IMR-90 (cell line): Measurements from ENCODE around the gene COL20A1. TPM values are rescaled to one million over a fixed set of nuclear protein-coding genes. Genes with fewer than 3 reads are reported as not detected.

ENCODE experiments used
- ATAC-seq: fragments of 200-7000 bp; cut with Tn5 transposase; 2 replicates; pipeline ENCODE4 v1.9.1; 2020; ENCODE audit warnings: low read depth, mild to moderate bottlenecking, moderate library complexity
- BruUV-seq: library from RNA; stranded (reverse); fragments of 400-500 nt; replicated peaks from 2 replicates; lab custom pipeline; 2021; lab: Mats Ljungman, UMichigan
- CTCF ChIA-PET: fragments of 300-600 bp; formaldehyde crosslinking; extraction: SDS; loops from one replicate; lab custom pipeline; 2021; ENCODE audit warnings: antibody characterized with exemption; lab: Yijun Ruan, JAX
- POLR2A ChIA-PET: fragments of 300-600 bp; sonication (Branson Sonifier 250); formaldehyde crosslinking; loops from one replicate; lab custom pipeline; 2022; ENCODE audit warnings: antibody characterized with exemption; ENCODE audit not compliant: unreplicated experiment; lab: Charles Lee
- DNase-seq: peaks from one replicate; pipeline ENCODE4 v3.0.0; 2013
- H2AFZ ChIP-seq: replicated peaks from 2 replicates; pipeline ENCODE3; 2013; ENCODE audit warnings: low read length, mild to moderate bottlenecking; ENCODE audit not compliant: poor library complexity
- H2AK5ac ChIP-seq: 2 replicates; pipeline ENCODE4 v1.6.1; 2013; ENCODE audit warnings: low read depth, low read length, inconsistent platforms
- H2AK9ac ChIP-seq: replicated peaks from 2 replicates; pipeline ENCODE3; 2013; ENCODE audit warnings: mild to moderate bottlenecking, low read depth, low read length, moderate library complexity; ENCODE audit not compliant: poor library complexity
- H2BK120ac ChIP-seq: 2 replicates; pipeline ENCODE4 v1.6.1; 2013; ENCODE audit warnings: low read depth, low read length, inconsistent platforms
- H2BK15ac ChIP-seq: 3 replicates; pipeline ENCODE4 v1.6.1; 2013; ENCODE audit warnings: low read depth, low read length, inconsistent platforms
- H2BK20ac ChIP-seq: 2 replicates; pipeline ENCODE4 v1.6.1; 2013; ENCODE audit warnings: low read depth, mild to moderate bottlenecking, inconsistent platforms, low read length, moderate library complexity
- H2BK5ac ChIP-seq: 2 replicates; pipeline ENCODE4 v1.6.1; 2013; ENCODE audit warnings: mild to moderate bottlenecking, low read depth, low read length, inconsistent platforms; ENCODE audit not compliant: poor library complexity, severe bottlenecking
- H3K14ac ChIP-seq: replicated peaks from 2 replicates; pipeline ENCODE4 v1.6.1; 2013; ENCODE audit warnings: low read depth, low read length, inconsistent platforms
- H3K18ac ChIP-seq: 2 replicates; pipeline ENCODE4 v1.6.1; 2013; ENCODE audit warnings: low read depth, low read length, control low read depth
- H3K23ac ChIP-seq: 2 replicates; pipeline ENCODE4 v1.6.1; 2013; ENCODE audit warnings: low read depth, low read length, inconsistent platforms
- H3K27ac ChIP-seq: 2 replicates; pipeline ENCODE4 v1.5.1; 2013; ENCODE audit warnings: mild to moderate bottlenecking, control low read depth, low read length; ENCODE audit not compliant: insufficient read depth
- H3K27me3 ChIP-seq: 2 replicates; pipeline ENCODE4 v1.6.1; 2013; ENCODE audit warnings: low read length; ENCODE audit not compliant: control insufficient read depth, insufficient read depth
- H3K36me3 ChIP-seq: 2 replicates; pipeline ENCODE4 v1.6.1; 2013; ENCODE audit warnings: low read length, mixed read lengths; ENCODE audit not compliant: control insufficient read depth, insufficient read depth
- H3K4ac ChIP-seq: 2 replicates; pipeline ENCODE4 v1.6.1; 2013; ENCODE audit warnings: low read depth, low read length, inconsistent platforms
- H3K4me1 ChIP-seq: 2 replicates; pipeline ENCODE4 v1.6.1; 2013; ENCODE audit warnings: low read length, mixed read lengths; ENCODE audit not compliant: control insufficient read depth, insufficient read depth
- H3K4me2 ChIP-seq: 2 replicates; pipeline ENCODE4 v1.6.1; 2013; ENCODE audit warnings: low read depth, mild to moderate bottlenecking, control low read depth, low read length, moderate library complexity
- H3K4me3 ChIP-seq: 2 replicates; pipeline ENCODE4 v1.5.1; 2013; ENCODE audit warnings: low read depth, mild to moderate bottlenecking, control low read depth, low read length, moderate library complexity; ENCODE audit not compliant: insufficient read depth
- H3K56ac ChIP-seq: 2 replicates; pipeline ENCODE4 v1.6.1; 2013; ENCODE audit warnings: low read length, inconsistent platforms; ENCODE audit not compliant: insufficient read depth; ENCODE audit errors: extremely low read depth
- H3K79me1 ChIP-seq, 2 experiments: 2 replicates each; pipeline ENCODE4 v1.6.1; 2013; ENCODE audit warnings: low read length in 2 of 2, inconsistent platforms in 1 of 2, low read depth in 1 of 2
- H3K9ac ChIP-seq: 2 replicates; pipeline ENCODE4 v1.6.1; 2013; ENCODE audit warnings: low read depth, low read length, control low read depth
- H3K9me1 ChIP-seq: 2 replicates; pipeline ENCODE4 v1.6.1; 2013; ENCODE audit warnings: low read length, inconsistent platforms; ENCODE audit not compliant: insufficient read depth
- H3K9me3 ChIP-seq: 2 replicates; pipeline ENCODE4 v1.6.1; 2013; ENCODE audit warnings: low read length; ENCODE audit not compliant: control insufficient read depth, insufficient read depth
- H4K20me1 ChIP-seq: 2 replicates; pipeline ENCODE4 v1.6.1; 2013; ENCODE audit warnings: low read length, inconsistent platforms; ENCODE audit not compliant: insufficient read depth
- H4K5ac ChIP-seq: 2 replicates; pipeline ENCODE4 v1.6.1; 2013; ENCODE audit warnings: mild to moderate bottlenecking, low read depth, low read length, control low read depth
- H4K8ac ChIP-seq, 2 experiments: 2 replicates each; pipeline ENCODE4 v1.6.1; 2013; ENCODE audit warnings: low read depth in 2 of 2, low read length in 2 of 2, control low read depth in 1 of 2, inconsistent platforms in 1 of 2
- H4K91ac ChIP-seq: 2 replicates; pipeline ENCODE4 v1.6.1; 2013; ENCODE audit warnings: low read depth, low read length, inconsistent platforms; ENCODE audit not compliant: insufficient read depth
- BHLHE40 ChIP-seq: fragments of 150-350 bp; IDR thresholded peaks from 2 replicates; pipeline ENCODE4 v1.6.1; 2016; ENCODE audit warnings: mild to moderate bottlenecking, low read depth, low read length
- MAZ ChIP-seq: IDR thresholded peaks from 2 replicates; pipeline ENCODE4 v1.6.1; 2012; ENCODE audit warnings: low read depth, mild to moderate bottlenecking, low read length, improper control_type of control experiment, moderate library complexity, borderline replicate concordance
- POLR2A ChIP-seq: IDR thresholded peaks from 2 replicates; pipeline ENCODE4 v1.6.1; 2012; ENCODE audit warnings: mild to moderate bottlenecking, low read depth, low read length
- WGBS, 2 experiments: methylation state at CpG; one replicate each; pipeline versions ENCODE4 v1.1.5 to v1.1.7; 2013; ENCODE audit warnings: missing lambda C conversion rate in 2 of 2; ENCODE audit not compliant: insufficient read length in 1 of 2; ENCODE audit errors: extremely low coverage in 2 of 2; 5-methylcytosine and 5-hydroxymethylcytosine counted together
- dilution Hi-C: fragments of 300-500 bp; cut with HindIII; formaldehyde crosslinking; loops from one replicate; pipeline ENCODE4 v1.14.3; 2018; ENCODE audit warnings: low sequenced_read_pairs; ENCODE audit not compliant: unreplicated experiment
- in situ Hi-C: fragments of 300-500 bp; cut with MboI; formaldehyde crosslinking; loops from 3 replicates; pipeline ENCODE4 v1.14.3; 2019; ENCODE audit warnings: low sequenced_read_pairs, inconsistent platforms, mixed read lengths
- intact Hi-C: fragments of 100-400 bp; cut with micrococcal nuclease; formaldehyde crosslinking; loops from 2 replicates; pipeline ENCODE4 v1.10.0; 2022
- polyA plus RNA-seq, 3 experiments: library from polyadenylated mRNA; depleted of rRNA; stranded (reverse); fragments of >200 nt; gene quantifications; 2 replicates each; pipeline ENCODE4 v1.2.3, GENCODE V29; 2012; ENCODE audit warnings: low replicate concordance in 1 of 3
- total RNA-seq: library from RNA; depleted of rRNA; stranded (reverse); fragments of >200 nt; gene quantifications from 2 replicates; pipeline ENCODE4 v1.2.3, GENCODE V29; 2012

COL20A1 gene
- total and polyA plus RNA-seq, 2 of the 4 experiments (the other 2 are of a cell fraction), result not detected

DNA sequence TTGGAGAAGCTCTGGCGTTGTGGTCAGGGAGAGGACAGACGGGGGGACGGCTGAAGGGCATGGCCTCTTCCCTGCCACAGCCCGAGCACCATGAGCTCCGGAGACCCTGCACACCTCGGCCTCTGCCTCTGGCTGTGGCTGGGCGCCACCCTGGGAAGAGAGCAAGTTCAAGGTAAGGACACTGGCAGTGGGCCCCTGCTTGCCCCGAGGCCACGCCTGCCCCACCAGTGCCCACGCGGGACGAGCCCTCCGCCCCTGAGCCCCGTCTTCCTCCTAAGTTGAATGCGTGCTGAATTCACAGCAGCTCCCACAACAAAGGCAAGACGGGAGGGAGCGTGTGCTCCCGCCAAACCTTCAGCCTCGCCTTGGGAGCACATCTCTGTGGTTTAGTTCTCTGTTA, 2.0 kb downstream of the COL20A1 start:
- H2BK5ac ChIP-seq, result no peak overlapping the region
- intact Hi-C loops, result no loop called here
- no peak overlapping the region for H2BK15ac ChIP-seq
- H2BK120ac ChIP-seq, result no peak overlapping the region
- no peak overlapping the region for H3K14ac ChIP-seq
- no peak overlapping the region for H2BK20ac ChIP-seq
- DNase-seq, result no peak
- no peaks in the 10 kb centered on the region for H3K9me1 ChIP-seq
- H3K79me1 ChIP-seq, result no peaks in the 10 kb centered on the region
- H4K8ac ChIP-seq, result no peak overlapping the region
- ChIA-PET POLR2A (no interaction called here), CTCF (no interaction called here)
- peaks cover 41% of the 10 kb centered on the region for H3K27me3 ChIP-seq
- H3K23ac ChIP-seq, result no peak overlapping the region
- no peak overlapping the region for H4K91ac ChIP-seq
- dilution Hi-C loops, result no loop called here
- H3K18ac ChIP-seq, result no peak overlapping the region
- no peak overlapping the region for H3K4me3 ChIP-seq
- BruUV-seq, result no TSS peak
- H2AK9ac ChIP-seq, result no peak overlapping the region
- H3K27ac ChIP-seq, result no peak overlapping the region
- H3K9me3 ChIP-seq, result peaks cover 2% of the 10 kb centered on the region; the same call in 1 of the 2 replicates
- H3K4me1 ChIP-seq, result no peaks in the 10 kb centered on the region
- no peak overlapping the region for H3K9ac ChIP-seq
- no peak for ATAC-seq
- H3K4me2 ChIP-seq, result no peak overlapping the region
- TF ChIP-seq BHLHE40, result no peak
- no peak for TF ChIP-seq MAZ
- 0 out of 2 replicates have a peak, but pooled peaks have one; percentile 12 for TF ChIP-seq POLR2A
- H3K36me3 ChIP-seq, result no peaks in the 10 kb centered on the region
- H3K4ac ChIP-seq, result no peak overlapping the region
- 69% methylated on average over 7 of the region's 19 CpGs; no CpG with 5 or more reads in 1 of the 2 experiments for WGBS, 2 experiments
- no peak overlapping the region for H3K56ac ChIP-seq
- no peak overlapping the region for H2AK5ac ChIP-seq
- peak overlapping the region; percentile 58 for H2AFZ ChIP-seq
- no peak overlapping the region for H4K5ac ChIP-seq
- H4K20me1 ChIP-seq, result peaks cover 27% of the 10 kb centered on the region
- in situ Hi-C loops, result no loop called here
